Breast epithelium (tissue), 3 donors: ENCODE results near the gene FKRP.

ENCODE experiments used
- CTCF ChIP-seq, 3 donors: fragments of 450-650 bp; IDR thresholded peaks; one replicate each; pipeline ENCODE4 v1.5.1; 2016 to 2017; ENCODE audit warnings: antibody characterized with exemption in 3 of 3, mild to moderate bottlenecking in 3 of 3, moderate library complexity in 3 of 3
- POLR2A ChIP-seq: fragments of 450-650 bp; IDR thresholded peaks from one replicate; pipeline ENCODE4 v1.6.1; 2016; ENCODE audit warnings: antibody characterized with exemption, mild to moderate bottlenecking, moderate library complexity

- TF ChIP-seq CTCF (IDR thresholded peaks at IDR 0.05) = no peak
- TF ChIP-seq POLR2A = no peak
These were observed 19.3 kb upstream of the FKRP start for GRCh38 chr19:46726551-46726950.
